Epithelial cell of esophagus (primary cell): ENCODE data around the gene NKIRAS1.
"Not testable (repeated sequence)": the region's sequence is repeated elsewhere in the genome, so short reads cannot be mapped to it uniquely, and the experiment has no call there.

Source experiments
- DNase-seq: peaks from one replicate; pipeline ENCODE4 v3.0.0; 2010; ENCODE audit warnings: low read depth
- H3K4me3 ChIP-seq: 2 replicates; pipeline ENCODE4 v1.5.1; 2011; ENCODE audit warnings: mild to moderate bottlenecking, low read length, control low read depth
- TF ChIP-seq, protein P1 (sequence below): IDR thresholded peaks from 2 replicates; pipeline ENCODE4 v1.5.1; 2011; ENCODE audit warnings: low read depth, mild to moderate bottlenecking, low read length, control low read depth, inconsistent platforms; ENCODE audit not compliant: insufficient read depth; ENCODE audit errors: missing control alignments

Gene NKIRAS1

DNA sequence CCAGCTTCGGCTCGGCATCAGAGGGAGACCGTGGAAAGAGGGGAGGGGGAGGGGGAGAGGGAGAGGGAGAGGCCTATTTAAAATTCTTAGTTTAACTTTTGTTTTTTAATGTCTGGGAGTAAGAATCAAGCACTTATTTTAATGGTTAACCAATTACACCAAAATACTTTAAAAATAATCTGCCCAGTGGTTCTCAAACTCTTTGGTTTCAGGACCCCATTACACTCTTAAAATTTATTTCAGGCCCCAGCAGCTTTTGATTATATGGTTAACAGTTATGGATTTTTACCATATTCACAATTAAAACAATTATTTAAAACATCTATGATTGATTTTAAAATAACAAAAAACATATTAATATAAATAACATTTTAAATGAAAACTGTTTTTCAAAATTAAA, 44.5 kb downstream of the NKIRAS1 start:
- DNase-seq, result no peak
- no peak overlapping the region for H3K4me3 ChIP-seq
- TF ChIP-seq, protein P1, sequence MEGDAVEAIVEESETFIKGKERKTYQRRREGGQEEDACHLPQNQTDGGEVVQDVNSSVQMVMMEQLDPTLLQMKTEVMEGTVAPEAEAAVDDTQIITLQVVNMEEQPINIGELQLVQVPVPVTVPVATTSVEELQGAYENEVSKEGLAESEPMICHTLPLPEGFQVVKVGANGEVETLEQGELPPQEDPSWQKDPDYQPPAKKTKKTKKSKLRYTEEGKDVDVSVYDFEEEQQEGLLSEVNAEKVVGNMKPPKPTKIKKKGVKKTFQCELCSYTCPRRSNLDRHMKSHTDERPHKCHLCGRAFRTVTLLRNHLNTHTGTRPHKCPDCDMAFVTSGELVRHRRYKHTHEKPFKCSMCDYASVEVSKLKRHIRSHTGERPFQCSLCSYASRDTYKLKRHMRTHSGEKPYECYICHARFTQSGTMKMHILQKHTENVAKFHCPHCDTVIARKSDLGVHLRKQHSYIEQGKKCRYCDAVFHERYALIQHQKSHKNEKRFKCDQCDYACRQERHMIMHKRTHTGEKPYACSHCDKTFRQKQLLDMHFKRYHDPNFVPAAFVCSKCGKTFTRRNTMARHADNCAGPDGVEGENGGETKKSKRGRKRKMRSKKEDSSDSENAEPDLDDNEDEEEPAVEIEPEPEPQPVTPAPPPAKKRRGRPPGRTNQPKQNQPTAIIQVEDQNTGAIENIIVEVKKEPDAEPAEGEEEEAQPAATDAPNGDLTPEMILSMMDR, result no peak

DNA sequence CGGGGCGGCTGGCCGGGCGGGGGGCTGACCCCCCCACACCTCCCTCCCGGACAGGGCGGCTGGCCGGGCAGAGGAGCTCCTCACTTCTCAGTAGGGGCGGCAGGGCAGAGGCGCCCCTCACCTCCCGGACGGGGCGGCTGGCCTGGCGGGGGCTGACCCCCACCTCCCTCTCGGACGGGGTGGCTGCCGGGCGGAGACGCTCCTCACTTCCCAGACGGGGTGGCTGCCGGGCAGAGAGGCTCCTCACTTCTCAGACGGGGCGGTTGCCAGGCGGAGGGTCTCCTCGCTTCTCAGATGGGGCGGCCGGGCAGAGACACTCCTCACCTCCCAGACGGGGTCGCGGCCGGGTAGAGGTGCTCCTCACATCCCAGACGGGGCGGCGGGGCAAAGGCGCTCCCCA, 45.4 kb downstream of the NKIRAS1 start:
- not testable (repeated sequence) for DNase-seq, H3K4me3 ChIP-seq

DNA sequence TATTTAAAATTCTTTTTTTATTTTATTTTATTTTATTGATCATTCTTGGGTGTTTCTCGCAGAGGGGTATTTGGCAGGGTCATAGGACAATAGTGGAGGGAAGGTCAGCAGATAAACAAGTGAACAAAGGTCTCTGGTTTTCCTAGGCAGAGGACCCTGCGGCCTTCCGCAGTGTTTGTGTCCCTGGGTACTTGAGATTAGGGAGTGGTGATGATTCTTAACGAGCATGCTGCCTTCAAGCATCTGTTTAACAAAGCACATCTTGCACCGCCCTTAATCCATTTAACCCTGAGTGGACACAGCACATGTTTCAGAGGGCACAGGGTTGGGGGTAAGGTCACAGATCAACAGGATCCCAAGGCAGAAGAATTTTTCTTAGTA, 46.1 kb downstream of the NKIRAS1 start:
- DNase-seq, H3K4me3 ChIP-seq: not testable (repeated sequence)

DNA sequence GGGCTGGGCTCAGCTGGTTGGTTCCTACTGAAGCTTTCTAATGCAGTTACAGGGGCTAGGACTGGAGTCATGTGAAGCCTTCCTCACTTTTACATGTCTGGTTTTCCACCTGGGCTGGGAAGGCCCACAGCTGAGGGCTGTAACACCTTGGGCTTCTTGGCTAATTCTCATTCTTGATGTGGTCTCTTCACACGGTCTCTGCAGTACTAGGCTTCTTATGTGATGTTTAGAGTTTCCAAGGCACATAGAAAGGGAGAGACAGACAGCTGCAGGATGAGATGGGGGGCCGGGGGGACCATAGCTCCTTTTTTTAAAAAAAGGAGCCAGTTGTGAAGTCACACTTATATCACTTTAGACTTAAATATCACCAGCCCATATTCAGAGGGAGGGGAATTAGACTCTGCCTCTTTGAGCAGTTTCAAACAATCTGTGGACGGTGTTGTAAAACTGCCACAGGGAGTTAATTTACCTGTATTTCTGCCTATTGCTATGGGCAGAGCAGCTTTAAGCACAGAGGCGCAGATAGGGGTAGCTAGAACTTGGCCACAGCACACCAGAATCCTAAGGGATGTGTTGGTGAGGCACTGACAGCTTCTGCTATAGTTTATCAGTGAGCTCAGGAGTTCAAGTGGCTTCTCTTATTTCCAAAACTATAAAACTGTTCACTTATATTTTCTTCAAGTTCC, 46.7 kb downstream of the NKIRAS1 start:
- no peak for DNase-seq

DNA sequence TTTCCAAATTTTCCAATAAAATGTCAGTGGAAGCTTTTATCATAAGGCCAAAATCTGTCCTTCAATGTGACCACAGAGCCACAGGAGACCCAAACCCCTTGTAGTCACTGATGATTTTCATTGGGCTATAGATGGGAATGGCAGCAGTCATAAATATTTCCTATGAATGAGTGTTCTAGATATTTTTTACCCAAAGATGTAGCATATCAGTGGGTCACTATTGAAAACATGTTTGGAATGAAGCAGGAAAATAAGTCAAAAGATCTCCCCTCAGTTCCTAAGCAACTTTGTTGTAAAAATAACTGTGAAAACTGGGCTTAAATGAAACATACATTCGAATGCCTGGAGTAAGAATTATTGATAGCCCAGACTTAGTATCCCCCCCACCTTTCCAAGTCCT, 49.0 kb downstream of the NKIRAS1 start:
- DNase-seq, result no peak
- H3K4me3 ChIP-seq, result no peak overlapping the region
- TF ChIP-seq, protein P1, result no peak

More for the DNA sequence above, 46.7 kb downstream of the NKIRAS1 start:
- no peak overlapping the region for H3K4me3 ChIP-seq
- TF ChIP-seq, protein P1, result no peak

DNA sequence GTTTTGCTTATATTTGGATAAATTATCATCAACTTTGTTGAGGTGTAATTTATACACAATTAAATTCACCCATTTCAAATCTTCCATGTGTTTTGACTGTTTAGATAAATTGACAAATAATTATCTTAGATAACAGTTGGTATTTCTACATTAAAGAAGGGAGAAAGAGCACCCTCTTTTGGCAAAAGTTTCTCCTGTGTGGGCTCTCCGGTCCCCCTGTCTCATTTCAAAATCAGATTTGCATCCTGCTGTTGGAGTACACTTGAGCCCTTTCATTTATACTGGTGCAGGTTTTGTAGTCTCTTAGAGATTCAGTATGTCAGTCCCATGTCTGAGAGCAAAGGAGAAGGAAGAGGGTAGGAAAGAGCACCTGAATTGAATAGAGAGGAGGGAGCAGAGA, 49.4 kb downstream of the NKIRAS1 start:
- no peak overlapping the region for H3K4me3 ChIP-seq
- no peak for DNase-seq
- TF ChIP-seq, protein P1, result no peak

DNA sequence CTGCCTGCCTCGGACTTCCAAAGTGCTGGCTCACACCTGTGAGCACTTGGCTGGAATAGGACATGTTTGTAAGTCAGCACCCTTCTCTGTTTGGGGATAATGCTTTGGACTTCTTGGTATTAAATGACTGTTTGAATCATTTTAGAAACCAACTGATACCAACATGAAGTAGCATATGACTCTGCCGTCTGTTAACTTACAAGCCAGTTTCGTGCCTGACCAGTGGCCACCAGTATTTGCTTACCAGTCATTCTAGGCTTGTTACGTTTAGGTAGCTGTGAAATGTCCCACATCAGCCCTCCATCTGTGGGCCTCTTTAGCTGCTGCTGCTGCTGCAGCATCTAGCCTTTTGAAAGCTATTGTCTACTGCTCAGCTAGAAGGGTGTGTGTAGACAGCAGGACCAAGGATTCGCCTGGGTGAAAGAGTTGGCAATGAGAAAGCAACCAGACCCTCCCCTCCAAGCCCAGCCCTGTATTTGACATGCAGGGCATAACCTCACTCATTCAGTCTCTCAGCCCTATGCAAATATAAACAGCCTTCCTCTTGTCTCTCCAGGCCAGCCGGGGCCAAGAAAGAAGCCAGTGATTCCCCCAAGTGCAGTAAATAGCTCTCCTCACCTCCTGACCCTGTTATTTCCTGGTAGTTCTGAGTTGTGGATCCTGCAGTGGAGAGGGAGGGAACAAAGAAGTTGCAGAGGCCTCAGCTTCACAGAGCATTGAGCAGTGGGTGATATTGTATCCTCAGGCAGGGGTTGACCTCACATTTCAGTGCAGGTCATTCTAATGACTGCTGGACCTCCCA, 51.0 kb downstream of the NKIRAS1 start:
- TF ChIP-seq, protein P1, result no peak
- H3K4me3 ChIP-seq, result no peak overlapping the region
- no peak for DNase-seq

DNA sequence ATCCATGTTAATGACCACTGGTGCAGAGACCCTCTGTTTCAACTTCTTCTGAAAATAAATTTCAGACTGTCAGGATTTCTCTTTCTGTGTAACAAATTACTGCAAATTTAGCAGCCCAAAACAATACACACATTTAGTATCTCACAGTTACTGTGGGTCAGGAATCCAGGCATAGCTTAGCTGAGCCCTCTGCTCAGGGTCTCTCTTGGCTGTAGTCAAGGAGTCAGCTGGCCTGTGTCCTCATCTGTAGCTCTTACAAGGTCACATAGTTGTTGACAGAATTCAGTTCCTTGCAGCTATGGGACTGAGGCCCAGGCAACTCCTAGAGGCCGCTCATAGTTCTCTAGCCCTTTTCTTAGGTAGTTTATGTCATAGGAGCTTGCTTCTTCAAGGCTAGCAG, 51.9 kb downstream of the NKIRAS1 start:
- no peak overlapping the region for H3K4me3 ChIP-seq
- TF ChIP-seq, protein P1, result no peak
- DNase-seq, result no peak
